Suppressor macrophage treated with lipopolysaccharide for 1 hour (primary cell): ENCODE results near the gene NFASC.
A peak's percentile ranks its signal among the peaks of the same experiment; 100 is the strongest.

Experiments
- DNase-seq, 3 donors: peaks; one replicate each; pipeline ENCODE4 v3.0.0-alpha.2; 2020 to 2022

Gene NFASC

GRCh38 chr1:204962742-204963632 lies 92.3 kb downstream of the NFASC start:
- DNase-seq = no peak

GRCh38 chr1:204967451-204967850 lies 96.8 kb downstream of the NFASC start:
- no peak for DNase-seq

DNA sequence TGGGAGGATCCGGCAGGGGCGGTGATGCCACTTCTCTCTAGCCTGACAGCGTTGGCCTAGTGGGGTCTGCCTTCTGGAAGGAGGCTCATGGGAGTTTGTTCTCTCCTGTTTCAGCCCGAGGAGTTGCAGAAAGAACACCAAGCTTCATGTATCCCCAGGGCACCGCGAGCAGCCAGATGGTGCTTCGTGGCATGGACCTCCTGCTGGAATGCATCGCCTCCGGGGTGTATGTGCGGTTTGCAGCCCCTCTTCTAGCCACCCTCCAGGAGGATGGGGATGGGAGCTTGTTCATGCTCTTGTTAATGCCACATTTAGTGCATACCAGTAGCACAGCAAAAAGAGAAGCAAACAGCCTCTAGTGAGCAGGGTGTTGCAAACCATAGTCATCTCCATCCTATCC lies 97.5 kb downstream of the NFASC start:
- no peak for DNase-seq

DNA sequence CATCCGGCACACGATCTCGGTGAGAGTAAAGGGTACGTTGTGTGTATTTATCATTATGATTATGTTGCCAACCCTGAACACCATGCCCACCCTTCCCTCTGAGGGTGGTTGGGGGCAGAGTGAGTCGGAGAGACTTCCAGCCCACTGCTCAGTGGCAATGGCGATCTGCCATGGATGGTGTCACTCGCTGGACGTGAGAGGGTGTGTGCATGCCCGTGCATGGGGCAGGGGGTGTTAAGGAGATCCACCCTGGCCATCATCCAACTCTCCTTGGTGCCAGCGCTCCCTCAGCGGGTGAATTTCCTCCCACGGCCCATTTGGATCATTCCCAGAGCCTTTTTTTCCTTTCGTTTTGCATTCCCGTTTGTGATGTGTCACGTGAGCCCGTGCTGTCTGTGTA lies 98.3 kb downstream of the NFASC start:
- no peak for DNase-seq

GRCh38 chr1:204970937-204971336 lies 100.3 kb downstream of the NFASC start:
- peak; percentile 12 to 39 (median 34) for DNase-seq

DNA sequence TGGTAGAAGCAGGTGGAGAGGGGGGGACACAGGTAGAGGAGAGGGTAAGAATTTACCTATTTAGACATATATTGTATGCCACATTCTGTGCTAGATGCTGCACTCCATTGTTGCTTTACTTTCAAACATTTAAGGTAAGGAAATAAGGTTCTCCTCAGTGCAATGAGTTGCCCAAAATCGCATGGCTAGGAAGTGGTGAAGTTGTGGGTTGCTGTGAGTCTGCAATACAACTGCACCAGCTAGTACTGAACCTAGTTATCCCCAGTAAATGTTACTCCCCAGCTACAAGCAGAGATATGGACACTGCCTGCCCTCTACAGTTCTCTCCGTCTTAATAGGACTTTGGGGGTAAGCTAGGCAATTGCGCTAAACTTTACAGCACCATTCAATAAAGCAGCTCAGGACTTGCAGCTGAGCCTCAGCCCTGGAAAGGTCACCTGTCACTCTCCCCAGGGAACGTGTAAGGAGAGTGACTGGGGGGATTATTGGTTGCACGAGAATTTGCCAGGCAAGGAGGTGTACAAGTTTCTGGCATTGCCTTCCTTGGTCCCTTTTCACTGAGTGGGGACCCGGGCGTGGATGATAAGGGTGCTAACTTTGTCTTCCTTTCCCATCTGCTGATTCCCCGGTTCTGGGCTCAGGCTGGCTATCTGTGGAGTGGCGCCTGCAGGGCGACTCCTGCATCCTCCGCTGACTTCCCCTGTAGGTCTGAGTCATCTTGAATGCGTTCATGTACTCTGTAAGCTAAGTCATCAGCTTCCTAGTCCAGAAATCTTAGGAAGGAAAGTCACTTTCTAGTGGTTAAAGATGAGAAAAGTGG lies 101.1 kb downstream of the NFASC start:
- peak; percentile 81 to 89 (median 84) for DNase-seq

DNA sequence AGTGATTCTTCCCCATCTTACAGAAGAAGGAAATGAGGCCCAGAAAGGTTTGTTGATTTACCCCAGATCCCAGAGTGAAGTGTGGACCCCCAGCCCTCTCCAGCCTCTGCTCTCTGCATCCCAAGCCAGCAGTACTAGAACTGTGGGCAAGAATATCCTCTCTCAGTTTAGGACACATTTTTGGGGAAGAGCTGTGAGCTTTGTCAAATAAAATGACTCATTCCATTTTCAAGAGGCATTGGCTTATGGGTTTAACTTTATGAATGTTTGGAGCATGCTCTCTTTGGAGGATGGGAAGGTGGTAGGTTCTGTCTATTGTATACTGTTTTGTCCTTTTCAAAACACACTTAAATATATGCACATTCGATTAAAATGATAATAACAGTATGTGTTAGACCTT lies 101.8 kb downstream of the NFASC start:
- peak; percentile 22 to 50 (median 43) for DNase-seq

- DNase-seq = no peak
Observed at GRCh38 chr1:204973449-204973848, 102.8 kb downstream of the NFASC start.

- no peak for DNase-seq
Observed at GRCh38 chr1:204974327-204974726, 103.7 kb downstream of the NFASC start.

DNA sequence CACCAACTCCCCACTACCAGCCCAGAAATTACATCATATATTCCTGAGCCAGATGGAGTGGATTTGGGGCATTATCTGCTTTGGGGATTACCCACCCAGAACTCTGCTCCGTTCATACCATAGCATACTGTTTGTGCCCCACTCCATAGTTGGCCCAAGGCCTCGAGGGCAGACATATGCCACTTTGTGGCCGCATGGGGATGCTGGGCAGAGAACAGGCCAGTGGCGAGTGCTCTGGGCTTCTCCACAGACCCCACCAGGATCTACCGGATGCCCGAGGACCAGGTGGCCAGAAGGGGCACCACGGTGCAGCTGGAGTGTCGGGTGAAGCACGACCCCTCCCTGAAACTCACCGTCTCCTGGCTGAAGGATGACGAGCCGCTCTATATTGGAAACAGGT lies 104.4 kb downstream of the NFASC start:
- DNase-seq = no peak

DNA sequence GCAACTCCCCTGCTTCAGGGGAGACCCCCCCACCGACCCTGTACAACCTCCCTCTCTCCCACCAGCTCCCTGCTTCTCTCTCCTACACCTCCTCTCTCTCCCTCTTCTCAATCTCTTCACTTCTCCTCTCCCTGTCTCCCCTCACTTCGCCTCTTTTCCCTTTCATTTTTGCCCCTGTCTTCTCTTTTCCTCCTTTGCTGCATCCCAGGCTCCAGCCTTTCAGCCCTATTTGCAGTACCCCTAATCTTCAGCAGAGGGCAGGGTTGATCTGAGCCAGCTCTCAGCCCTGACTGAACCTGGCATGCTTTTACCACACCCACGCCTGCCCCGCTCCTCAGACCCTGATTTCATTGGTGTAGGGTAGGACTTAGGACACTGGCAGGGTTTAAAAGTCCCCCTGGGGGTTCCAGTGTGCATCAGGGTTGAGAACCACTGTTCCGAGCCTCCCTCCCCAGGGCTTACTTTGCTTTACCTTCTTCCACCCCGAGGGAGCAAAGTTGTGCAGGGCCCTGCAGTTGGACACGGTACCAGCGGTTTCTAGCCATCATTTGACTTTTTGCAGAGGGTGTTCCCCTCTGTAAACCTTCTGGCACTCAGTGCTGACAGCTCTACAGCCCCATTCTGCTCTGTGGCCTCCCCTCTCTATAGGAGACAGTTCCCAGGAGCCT lies 105.0 kb downstream of the NFASC start:
- DNase-seq = peak; percentile 56 to 71 (median 70)

GRCh38 chr1:204976646-204977045 lies 106.0 kb downstream of the NFASC start:
- DNase-seq = no peak

DNA sequence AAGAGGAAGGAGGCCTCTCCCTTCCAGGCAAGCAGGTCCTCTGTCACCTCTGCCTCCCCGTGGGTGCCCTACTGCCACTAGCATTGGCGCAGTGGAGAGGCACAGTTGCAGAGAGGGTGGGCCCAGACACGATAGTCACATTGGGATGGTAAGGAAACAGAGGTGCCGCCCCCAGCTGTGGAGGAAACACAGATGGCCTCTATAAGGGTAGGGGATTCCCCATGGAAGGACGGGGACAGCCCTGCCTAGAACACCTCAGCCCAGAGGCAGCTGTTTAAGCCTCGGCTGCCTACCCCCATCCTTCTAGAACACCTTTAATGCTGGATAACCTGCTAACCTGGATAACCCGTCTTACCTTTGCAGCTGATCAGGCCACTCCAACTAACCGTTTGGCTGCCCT lies 106.7 kb downstream of the NFASC start:
- no peak for DNase-seq

- DNase-seq = no peak
Observed at GRCh38 chr1:204978782-204979181, 108.1 kb downstream of the NFASC start.

DNA sequence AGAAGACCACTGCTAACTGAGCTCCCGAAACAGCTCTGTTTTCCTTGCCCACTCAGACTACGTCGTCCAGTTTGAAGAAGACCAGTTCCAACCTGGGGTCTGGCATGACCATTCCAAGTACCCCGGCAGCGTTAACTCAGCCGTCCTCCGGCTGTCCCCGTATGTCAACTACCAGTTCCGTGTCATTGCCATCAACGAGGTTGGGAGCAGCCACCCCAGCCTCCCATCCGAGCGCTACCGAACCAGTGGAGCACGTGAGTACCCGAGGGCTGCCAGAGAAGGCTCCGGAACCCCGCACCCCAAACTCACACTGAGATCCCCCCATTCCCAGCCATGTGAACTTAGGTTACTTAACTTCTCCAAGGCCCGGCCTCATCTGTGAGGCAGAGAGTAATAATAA lies 108.6 kb downstream of the NFASC start:
- DNase-seq = no peak

GRCh38 chr1:204979891-204980649 lies 109.4 kb downstream of the NFASC start:
- no peak for DNase-seq

- DNase-seq = no peak
Observed at GRCh38 chr1:204980840-204981405, 110.3 kb downstream of the NFASC start.

GRCh38 chr1:204983136-204983535 lies 112.5 kb downstream of the NFASC start:
- DNase-seq = no peak

GRCh38 chr1:204983881-204984280 lies 113.2 kb downstream of the NFASC start:
- DNase-seq = no peak

- no peak for DNase-seq
Observed at GRCh38 chr1:204984499-204984898, 113.8 kb downstream of the NFASC start.

- DNase-seq = no peak
Observed at GRCh38 chr1:204986181-204986580, 115.5 kb downstream of the NFASC start.

- no peak for DNase-seq
Observed at GRCh38 chr1:204987689-204988088, 117.0 kb downstream of the NFASC start.
